HG02885 (cell line): Measurements from ENCODE around the gene RRAS.

Experiments used
- ATAC-seq: cut with Tn5 transposase; IDR thresholded peaks from one replicate; pipeline ENCODE4 v1.9.1; 2021; ENCODE audit warnings: mild to moderate bottlenecking; ENCODE audit not compliant: unreplicated experiment, poor library complexity

The RRAS gene

DNA sequence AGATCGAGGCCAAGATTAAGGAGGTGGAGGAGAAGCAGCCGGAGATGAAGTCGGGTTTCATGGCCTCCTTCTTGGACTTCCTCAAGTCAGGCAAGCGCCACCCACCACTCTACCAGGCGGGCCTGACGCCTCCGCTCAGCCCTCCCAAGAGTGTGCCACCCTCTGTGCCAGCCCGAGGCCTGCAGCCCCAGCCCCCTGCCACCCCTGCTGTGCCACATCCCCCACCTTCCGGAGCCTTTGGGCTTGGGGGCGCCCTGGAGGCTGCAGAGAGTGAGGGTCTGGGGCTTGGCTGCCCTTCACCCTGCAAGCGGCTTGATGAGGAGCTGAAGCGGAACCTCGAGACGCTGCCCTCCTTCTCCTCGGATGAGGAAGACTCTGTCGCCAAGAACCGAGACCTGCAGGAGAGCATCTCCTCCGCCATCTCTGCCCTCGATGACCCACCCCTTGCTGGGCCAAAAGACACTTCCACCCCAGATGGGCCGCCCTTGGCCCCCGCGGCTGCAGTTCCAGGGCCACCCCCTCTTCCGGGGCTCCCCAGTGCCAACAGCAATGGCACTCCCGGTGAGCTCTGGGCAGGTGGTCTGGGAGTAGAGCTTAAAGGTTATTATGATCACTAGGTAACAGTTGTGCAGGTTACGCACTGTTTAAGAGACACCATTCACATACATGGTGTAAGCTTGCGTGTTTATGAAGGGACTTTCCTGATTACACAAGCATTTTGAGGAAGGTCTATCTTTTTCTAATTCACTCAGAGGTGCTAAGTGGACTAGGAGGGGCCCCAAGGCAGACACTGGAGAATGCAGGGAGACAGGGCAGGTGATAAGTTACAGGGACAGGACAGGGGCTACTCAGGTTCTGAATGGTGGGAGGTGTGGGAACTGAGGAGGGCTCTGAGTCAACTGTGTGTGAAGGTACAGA is 40.3 kb downstream of the RRAS start:
- ATAC-seq: no peak

DNA sequence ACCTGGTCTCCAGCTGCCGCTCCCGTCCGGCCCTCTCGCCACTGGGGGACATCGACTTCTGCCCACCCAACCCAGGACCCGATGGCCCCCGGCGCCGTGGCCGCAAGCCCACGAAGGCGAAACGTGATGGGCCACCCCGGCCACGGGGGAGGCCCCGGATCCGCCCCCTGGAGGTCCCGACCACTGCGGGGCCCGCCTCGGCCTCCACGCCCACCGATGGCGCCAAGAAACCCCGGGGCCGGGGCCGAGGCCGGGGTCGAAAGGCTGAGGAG is 42.3 kb downstream of the RRAS start:
- ATAC-seq: no peak

DNA sequence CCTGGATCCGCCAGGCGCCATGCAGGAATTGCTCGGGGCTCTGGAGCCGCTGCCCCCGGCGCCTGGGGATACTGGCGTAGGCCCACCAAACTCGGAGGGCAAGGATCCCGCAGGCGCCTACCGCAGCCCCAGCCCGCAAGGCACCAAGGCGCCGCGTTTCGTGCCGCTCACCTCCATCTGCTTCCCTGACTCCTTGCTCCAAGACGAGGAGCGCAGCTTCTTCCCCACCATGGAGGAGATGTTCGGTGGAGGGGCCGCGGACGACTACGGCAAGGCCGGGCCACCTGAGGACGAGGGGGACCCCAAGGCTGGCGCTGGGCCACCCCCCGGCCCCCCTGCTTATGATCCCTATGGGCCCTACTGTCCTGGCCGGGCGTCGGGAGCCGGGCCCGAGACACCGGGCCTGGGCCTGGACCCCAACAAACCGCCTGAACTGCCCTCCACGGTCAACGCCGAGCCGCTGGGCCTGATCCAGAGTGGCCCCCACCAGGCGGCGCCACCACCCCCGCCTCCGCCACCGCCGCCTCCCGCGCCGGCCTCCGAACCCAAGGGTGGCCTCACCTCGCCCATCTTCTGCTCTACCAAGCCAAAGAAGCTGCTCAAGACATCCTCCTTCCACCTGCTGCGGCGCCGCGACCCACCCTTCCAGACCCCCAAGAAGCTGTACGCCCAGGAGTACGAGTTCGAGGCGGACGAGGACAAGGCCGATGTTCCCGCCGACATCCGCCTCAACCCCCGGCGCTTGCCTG is 42.8 kb downstream of the RRAS start:
- no peak for ATAC-seq

DNA sequence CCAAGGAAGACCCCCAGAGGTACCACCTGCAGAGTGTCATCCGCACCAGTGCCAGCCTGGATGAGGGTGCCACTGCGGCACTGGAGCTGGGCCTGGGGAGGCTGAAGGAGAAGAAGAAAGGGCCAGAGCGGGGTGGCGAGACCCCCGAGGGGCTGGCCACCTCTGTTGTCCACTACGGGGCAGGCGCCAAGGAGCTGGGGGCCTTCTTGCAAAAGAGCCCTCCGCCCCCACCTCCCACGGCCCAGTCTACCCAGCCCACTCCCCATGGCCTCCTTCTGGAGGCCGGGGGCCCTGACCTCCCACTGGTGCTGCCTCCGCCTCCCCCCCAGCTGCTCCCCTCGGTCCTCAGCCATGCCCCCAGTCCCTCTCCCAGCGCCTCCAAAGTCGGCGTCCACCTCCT is 43.5 kb downstream of the RRAS start:
- ATAC-seq: no peak

DNA sequence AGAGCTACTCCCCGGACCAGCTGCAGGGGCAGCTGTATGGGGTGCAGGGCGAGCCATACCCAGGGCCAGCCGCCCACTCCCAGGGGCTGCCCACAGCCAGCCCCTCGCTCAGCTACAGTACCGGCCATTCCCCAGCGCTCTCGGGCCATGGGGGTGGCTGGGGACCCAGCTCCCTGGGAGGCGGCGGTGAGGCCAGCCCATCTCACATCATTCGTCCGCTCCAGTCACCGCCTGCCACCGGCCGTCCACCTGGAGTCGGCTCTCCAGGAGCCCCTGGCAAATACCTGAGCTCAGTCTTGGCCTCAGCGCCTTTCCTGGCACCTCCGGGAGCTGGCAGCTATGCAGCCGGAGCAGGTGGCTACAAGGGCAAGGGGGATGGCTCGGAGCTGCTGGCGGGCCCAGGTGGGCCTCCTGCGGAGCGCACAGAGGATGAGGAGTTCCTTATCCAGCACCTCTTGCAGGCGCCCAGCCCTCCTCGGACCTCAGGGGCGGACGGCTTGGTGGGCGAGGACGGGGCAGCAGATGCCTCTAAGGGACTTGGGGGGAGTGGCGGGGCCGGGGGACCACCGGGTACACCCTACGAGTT is 44.0 kb downstream of the RRAS start:
- no peak for ATAC-seq

DNA sequence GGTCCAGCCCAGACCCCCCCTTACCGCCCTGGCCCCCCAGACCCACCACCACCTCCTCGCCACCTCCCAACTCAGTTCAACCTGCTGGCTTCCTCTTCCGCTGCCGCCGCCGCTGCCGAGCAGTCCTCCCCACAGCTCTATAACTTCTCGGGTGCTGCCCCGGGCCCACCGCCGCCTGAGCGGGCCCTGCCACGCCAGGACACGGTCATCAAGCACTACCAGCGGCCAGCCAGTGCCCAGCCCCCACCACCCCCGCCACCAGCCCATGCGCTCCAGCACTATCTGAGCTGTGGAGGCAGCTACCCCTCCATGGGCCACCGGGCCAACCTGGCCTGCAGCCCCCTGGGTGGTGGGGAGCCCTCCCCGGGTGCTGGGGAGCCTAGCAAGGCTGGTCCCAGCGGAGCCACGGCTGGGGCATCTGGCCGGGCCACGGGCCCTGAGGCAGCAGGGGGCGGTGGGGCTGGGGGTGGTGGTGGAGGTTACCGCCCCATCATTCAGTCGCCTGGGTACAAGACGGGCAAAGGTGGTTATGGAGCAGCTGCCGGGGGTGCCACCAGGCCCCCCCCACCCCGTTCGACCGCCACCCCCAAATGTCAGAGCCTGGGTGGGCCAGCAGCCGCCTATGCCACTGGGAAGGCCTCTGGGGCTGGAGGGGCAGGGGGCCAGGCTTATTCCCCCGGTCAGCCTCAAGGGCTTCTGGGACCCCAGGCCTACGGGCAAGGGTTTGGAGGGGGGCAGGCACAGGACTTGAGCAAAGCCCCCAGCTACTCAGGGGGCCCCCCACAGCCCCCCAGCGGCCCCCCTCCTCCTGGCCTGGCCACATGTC is 44.7 kb downstream of the RRAS start:
- no peak for ATAC-seq

DNA sequence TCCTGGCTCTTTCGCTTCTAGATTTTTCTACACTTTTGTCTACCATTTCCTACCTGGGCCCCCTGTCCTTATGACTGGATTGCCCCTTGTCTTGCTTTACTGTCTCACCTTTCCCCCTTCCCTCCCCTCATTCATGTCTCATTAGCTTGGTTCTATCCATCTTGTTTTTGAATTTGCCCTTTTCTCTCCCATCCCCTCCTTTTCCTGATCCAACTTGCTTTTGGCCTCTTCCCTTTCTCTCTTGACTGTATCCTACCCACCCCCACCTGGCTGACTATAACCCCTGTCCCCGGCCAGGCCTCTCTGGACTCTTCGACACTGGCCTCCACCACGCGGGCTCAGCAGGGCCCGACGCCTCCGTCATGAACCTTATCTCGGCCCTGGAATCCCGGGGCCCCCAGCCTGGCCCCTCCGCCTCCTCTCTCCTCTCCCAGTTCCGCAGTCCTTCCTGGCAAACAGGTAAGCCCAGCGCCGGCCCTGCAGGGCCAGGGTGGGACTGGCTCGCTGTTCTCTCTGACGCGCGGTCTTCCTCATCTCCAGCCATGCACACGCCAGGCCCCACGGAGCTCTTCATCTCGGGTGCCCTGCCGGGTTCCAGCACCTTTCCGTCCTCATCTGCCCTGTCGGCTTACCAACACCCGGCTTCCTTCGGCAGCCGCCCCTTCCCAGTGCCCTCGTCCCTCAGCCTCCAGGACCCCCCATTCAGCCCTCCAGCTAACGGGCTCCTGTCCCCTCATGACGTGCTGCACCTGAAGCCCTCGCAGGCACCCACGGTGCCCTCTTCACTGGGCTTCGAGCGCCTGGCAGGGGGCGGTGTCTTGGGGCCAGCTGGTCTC is 45.6 kb downstream of the RRAS start:
- ATAC-seq: no peak

DNA sequence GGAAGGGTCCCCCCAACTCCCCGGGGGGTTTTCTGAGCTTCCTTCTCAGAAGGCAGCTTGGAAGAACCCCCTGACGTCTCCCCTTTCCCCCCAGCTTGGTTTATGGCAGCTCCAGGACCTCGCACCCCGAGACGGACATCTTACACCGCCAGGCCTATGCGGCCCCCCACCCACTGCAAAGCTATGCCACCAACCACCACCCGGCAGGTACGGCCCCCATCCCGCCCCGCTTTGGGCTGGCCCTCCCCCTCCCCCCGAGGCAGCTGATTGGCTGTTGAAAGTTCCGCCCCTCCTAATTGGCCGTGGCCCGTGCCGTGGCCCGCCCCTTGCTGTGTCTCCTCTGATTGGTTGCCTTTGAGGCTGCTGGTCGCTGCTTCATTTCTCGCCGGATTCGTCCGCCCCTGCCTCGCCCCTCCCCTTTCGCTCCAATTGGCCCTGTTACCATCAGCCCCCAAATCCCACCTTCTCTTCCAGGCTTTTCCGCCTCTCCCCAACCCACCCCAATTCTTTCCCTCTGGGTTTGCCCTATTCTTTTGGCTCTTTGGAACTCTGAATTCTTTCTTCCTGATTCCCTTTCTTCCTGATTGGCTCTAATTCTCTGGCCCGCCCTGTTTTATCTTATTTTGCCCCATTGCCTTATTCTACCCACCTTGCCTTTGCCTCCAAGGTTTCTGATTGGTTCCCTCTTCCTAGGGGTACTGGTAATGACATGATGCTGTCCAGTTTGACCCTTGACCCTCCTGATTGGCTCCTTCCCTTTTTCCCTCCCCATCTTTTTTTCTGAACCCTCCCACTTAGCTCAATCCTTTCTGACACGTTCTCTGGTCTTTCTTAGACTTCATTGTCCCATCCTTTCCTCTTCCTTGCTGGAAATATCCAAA is 46.5 kb downstream of the RRAS start:
- peak; percentile 54 for ATAC-seq

DNA sequence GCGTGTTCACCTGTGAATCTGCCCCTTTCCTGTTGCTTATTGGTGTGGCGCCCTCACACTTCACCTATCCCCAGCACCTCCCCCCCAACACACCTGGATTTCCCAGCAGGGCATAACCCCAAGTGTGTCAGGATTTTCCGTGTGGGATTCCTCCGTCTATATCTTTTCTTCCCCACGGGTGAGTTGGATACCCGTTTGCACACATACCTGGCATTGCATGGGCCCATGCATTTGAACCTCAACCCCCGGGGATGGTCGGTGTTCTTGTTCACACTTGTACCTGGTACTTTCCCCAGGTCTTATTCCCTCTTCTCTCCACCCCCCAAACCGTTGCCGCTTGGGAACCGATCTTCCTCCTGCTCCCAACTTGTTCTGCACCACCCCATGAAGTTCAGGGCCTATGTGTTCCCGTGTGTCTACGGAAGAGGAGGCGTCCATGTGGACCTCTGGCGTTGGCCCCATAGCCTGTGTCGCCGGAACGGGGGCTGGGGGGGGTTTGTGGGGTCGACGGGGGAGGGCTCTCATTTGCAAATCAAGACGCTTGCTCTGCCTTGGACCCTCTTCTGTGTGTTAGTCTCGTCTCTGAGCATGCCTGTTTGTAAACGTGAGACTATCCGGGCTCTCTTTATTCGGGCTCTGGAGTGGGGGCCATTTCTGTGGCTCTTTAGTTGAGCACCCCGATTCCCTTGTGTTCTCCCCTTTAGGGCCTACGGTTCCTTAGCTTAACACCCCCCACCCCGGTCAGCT is 47.3 kb downstream of the RRAS start:
- no peak for ATAC-seq

DNA sequence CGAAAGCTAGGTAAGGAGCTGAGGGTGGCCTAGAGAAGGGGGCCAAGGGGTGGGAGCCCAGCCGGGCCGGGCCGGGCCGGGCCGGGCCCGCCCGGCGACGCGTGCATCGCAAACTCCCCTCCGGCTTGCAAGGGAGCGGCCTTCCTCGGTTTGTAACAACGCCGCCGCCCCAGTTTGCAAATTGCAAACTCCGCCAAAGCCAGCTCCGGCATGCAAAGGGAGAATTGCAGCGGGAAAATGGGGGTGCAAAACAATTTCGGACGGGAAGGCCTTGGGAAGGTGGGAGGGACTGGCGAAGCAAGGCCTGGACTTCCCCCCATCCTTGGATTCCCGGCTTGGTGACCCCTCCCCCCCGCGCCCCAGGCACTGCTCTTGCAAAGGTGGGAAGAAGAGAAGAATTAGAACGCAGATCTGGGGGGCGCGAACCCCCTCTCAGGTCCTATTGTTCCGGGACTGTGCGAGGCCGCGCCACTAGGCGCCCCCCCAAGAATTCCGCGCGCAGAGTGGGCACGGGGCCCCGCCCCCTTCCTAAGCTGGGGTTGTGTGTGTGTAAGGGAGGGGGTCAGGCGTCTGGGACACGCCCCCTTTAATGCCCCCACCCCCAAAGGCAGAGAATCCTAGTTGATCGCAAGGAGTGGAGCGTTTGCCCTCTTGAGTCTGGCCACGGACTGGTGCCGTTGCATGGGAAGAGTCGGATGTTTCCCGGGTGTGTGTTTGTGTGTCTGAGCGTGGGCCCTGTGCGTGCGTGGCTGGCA is 48.0 kb downstream of the RRAS start:
- no peak for ATAC-seq

DNA sequence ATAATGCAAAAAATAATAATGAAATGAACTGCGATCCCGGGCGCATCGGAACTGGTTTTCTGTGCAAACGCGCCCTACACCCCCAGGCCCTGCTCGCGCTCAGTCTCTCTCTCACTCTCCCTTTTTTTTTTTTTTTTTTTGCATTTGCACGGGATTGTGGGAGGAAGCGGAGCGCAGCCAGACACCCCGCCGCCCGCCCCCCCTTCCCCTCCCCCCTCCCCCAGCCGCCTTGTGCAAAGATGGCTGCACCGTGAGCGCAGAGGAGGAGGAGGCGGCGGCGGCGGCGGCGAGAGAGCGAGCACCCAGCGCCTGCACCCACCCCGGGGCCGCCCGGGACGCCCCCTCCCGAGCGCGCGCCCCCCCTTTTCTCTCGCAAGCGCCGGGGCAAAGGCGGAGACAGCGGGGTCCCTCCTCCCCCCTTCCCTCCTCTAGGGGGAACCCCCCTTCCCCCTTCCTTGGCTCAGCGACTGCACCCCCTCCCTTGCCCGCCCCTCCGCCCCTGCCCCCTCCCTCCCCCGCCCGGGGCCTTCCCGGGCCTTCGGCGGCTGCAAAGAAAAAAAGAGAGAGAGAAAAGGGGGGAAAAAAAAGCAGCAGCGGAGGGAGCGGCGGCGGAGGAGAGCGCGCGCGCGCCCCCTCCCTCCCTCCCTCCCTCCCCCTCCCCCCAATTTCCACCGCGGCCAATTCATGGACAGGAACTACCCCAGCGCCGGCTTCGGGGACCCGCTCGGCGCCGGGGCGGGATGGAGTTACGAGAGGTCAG is 48.8 kb downstream of the RRAS start, which contains the start of gene PRR12:
PRR12 (plus strand) TSS at position 212 of the 760 bp plus-strand sequence; CDS start at position 685, 473 bp downstream.
- ATAC-seq: no peak

DNA sequence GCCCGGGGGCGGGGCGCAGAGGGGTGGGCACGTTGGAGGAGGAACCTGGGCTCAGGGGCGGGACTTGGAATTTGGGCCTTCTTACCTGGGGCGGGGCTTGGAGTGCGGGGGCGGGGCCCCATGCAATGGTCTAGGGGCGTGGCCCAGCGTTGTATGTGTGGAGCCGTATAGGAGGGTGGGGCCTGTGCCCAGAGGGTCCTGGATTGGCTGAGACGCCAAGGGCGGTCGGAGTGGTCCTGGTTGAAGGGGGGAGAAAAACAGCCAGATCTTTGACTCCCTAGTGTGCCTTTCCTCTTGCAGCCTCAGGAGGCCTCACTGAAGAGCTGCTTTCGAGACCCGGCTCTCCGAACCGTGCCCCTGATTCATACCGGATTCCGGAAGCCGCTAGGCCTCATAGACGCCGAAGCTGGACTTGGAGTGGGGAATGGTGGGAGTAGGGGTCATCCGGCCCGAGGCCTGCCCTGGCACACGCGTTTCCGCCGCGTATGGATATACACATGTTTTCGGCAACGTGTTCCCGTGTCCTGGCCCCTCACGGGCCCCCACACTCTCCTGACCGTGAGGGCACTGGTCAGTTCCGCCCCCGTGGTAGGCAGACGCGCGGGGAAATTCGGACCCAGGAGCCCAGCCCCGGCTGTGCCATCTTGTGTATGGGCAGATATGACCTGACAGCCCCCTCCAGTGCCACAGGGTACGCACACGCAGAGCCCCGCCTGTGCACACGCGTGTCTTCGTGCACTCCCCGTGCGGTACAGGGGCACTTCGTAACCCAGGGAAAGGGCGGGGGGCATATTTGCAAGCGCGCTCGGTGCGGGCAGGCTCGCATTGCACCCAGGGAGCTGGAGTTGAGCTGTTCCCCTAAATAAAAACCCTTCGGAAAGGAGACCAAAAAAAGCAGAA is 49.6 kb downstream of the RRAS start:
- ATAC-seq: peak; percentile 63

DNA sequence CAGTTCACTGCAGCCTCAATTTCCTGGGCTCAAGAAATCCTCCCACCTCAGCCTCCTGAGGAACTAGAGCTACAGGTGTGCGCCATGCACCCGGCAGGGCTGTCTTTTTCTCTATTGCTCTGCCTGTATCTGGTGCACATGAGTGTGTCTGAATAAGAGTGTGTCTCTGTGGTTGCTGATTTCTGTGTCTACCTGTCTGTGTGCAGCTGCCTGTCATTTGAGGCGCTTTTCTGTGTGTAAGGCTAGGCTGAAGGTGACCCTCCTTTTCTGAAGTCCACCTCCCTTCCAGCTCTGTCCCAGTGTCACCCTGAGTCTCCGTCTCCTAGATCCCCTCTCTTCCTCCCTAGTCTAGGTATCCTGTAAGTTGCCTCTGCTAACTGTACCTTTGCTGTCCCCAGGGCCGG is 50.4 kb downstream of the RRAS start:
- no peak for ATAC-seq

DNA sequence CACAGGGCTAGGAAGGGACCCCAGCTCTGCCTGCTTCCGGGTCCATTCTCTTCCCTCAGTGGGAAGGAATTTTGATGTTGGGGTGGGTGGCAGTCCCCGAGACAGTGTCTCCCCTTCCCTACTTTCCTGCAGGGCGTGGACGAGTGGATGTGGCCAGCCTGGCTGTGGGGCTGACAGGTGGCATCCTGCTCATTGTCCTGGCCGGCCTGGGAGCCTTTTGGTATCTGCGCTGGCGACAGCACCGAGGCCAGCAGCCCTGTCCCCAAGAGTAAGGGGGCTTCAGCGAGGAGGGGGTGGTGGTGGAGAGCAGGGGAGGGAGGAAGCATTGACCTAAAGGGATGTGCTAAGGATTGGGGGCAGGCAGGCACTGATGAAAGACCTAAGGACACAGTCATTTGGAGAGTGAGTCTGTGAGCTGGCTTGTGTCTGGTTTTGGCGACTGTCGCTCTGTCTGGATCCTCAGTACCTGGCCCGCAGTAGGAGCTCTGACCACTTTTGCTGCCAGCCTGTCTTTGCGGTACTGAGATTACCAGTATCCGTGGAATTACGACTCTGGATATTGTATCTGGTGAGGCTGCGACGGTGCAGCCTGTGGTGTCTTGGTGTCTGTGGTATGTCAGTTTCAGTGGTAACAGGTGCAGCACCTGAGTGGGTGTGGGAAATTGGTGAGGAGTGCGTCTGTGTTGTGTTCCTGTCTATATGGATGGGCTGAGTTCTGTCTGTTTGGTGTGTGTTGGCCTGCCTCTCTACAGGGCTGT is 51.4 kb downstream of the RRAS start:
- no peak for ATAC-seq

DNA sequence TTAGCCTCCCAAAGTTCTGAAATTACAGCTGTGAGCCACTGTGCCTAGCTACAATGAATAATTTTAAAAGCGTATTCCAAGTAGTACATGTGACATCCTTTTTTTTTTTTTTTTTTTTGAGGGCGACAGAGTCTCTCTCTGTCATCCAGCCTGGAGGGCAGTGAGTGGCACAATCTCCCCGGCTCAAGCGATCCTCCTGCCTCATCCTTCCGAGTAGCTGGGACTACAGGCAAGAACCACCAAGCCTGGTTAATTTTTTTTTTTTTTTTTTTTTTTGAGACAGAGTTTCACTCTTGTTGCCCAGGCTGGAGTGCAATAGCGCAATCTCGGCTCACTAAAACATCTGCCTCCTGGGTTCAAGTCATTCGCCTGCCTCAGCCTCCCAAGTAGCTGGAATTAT is 52.7 kb downstream of the RRAS start:
- ATAC-seq: no peak
